SU-DHL-6 (cell line): ENCODE data around the gene LHX4.

Source experiments
- EZH2phosphoT487 ChIP-seq: fragments of 200-600 bp; sonication (generic), shearing (Covaris generic); conservative IDR thresholded peaks from 2 replicates; pipeline ENCODE4 v1.6.1; 2018; ENCODE audit warnings: mild to moderate bottlenecking, antibody characterized with exemption, low read length, moderate library complexity, mixed read lengths
- TF ChIP-seq, protein P1 (sequence below): fragments of 200-600 bp; sonication (generic); IDR thresholded peaks from one replicate; pipeline ENCODE4 v1.5.1; 2017; ENCODE audit warnings: antibody characterized with exemption, mild to moderate bottlenecking, low read length, moderate library complexity; ENCODE audit not compliant: insufficient read depth, poor library complexity, severe bottlenecking

DNA sequence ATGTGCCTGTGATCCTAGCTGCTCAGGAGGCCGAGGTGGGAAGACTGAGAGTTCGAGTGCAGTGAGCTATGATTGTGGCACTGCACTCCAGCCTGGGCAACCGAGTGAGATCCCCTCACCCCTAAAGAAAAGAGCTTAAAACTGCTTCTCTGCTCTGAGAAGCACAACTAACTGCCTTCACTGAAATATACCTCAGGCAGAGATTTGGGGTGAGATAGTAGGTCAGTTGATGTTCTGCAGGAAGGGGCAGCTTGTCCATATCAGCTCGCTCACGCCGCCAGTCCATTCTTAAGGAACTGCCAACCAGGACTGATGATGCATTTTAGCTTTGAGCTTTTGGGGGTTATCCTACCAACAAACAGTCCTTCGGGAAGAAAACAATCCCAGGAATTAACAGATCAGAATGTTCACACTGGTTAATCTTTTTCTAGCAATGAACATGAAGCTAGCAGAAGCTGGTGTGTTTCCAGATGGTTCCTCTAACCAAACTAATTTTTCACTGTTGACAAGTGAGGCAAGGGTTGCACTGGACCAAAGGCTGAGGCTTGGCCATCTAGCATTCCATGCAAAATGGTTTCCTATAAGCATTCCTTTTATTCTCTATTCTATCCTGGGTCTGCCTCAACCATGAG lies 31.6 kb downstream of the LHX4 start:
- TF ChIP-seq, protein P1, sequence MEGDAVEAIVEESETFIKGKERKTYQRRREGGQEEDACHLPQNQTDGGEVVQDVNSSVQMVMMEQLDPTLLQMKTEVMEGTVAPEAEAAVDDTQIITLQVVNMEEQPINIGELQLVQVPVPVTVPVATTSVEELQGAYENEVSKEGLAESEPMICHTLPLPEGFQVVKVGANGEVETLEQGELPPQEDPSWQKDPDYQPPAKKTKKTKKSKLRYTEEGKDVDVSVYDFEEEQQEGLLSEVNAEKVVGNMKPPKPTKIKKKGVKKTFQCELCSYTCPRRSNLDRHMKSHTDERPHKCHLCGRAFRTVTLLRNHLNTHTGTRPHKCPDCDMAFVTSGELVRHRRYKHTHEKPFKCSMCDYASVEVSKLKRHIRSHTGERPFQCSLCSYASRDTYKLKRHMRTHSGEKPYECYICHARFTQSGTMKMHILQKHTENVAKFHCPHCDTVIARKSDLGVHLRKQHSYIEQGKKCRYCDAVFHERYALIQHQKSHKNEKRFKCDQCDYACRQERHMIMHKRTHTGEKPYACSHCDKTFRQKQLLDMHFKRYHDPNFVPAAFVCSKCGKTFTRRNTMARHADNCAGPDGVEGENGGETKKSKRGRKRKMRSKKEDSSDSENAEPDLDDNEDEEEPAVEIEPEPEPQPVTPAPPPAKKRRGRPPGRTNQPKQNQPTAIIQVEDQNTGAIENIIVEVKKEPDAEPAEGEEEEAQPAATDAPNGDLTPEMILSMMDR, result no peak
- no peak for TF ChIP-seq EZH2phosphoT487
